GM19468 (cell line): ENCODE data around the gene PERM1.

Experiments
- ATAC-seq: cut with Tn5 transposase; IDR thresholded peaks from one replicate; pipeline ENCODE4 v1.9.1; 2021; ENCODE audit warnings: mild to moderate bottlenecking, moderate library complexity, moderate number of reproducible peaks; ENCODE audit not compliant: unreplicated experiment; ENCODE audit errors: extremely low read depth

The PERM1 gene

DNA sequence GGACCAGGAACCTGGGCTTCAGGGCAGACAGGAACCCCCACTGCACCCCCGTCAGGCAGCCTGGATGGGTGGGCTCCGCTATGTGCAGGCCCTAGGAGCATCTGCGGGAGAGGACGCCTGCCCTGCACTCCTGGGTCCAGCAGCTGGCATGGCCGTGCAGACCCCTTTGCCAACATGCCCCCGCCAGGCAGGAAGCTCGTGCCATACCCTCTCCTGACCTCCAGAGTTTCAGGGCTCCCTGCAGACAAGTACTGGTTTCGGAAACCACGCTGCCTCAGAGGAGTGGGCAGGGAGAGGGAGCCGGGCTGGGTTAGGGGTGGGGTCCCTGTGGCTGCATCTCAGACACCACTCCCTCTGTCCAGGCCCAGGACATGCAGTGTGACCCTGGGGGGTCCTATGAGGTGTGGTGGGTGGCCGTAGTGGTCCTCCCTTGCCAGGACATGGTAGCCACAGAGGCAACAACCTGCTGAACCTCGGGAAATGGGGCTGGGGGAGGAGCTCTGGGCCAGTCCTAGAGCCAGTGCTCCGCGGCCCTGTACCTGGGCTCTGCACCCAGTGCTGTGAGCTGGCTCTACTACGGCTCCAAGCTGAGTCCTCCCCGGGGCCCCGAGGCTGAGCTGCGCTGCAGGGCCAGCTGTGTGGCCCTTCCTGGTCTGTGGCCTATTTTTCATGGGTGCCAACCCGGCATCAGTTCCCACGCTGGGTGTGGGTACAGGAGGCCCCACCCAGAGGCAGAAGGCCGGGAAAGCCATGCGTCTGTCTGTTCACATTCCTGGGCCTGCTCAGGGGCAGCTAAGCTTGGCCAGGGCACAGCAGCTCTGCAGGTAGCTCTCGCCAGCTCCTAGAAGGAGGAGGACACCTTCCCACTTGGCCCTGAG lies 14.2 kb downstream of the PERM1 start:
- ATAC-seq, result no peak

DNA sequence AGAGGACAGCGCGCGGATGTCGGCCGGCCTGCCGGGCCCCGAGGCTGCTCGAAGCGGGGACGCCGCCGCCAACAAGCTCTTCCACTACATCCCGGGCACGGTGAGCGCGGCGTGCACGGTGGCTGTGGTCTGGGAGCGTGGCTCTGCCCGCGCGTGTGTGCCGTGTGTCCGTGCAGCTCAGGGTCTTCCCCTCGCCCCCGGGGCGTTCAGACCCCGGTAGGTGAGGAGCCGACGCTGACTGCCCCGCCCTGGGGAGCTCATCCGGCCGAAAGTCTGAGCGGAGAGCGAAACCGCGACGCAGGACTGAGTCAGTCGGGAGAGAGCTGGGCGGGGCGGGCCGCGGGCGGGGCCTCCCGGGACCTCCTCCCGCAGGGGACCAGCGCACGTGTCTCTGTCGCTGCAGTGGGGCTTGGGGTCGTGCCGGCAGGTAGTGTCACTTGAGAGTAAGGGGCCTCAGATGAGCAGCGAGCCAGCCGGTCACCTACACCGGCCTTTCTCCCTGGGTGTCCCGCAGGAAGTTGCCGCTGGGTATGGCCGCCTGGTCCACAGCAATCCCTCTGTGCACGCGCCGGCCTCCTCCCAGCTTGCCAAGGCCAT lies 15.1 kb downstream of the PERM1 start:
- ATAC-seq, result no peak

DNA sequence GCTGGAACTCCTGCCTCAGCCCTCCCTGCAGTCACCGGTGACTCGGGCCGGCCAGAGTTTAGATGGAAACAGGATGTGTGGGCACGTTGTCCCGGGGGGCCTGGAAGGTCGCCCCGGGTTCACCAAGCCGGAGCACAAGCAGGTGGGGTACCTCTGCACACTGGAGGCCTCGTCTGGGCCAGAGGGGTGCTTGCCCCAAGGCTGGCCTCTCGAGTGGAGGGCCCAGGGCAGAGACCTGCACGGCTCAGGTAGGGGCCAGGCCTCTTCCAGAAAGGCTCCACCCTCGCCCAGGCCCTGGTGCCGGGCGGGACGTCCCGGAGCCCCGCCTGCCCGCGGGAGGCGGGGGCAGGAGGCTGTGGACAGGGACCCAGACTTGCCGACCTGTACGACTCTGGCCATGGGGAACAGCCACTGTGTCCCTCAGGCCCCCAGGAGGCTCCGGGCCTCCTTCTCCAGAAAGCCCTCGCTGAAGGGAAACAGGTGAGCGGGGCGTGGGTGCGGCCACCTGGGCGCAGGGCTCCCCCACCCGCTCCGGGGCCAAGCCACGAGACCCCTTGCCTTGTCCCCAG lies 15.7 kb downstream of the PERM1 start, which contains the start of gene PLEKHN1:
Gene PLEKHN1, plus strand, starts transcription at position 348 of the 569 bp plus-strand sequence. Its CDS starts 50 bp downstream, at position 398.
- no peak for ATAC-seq

DNA sequence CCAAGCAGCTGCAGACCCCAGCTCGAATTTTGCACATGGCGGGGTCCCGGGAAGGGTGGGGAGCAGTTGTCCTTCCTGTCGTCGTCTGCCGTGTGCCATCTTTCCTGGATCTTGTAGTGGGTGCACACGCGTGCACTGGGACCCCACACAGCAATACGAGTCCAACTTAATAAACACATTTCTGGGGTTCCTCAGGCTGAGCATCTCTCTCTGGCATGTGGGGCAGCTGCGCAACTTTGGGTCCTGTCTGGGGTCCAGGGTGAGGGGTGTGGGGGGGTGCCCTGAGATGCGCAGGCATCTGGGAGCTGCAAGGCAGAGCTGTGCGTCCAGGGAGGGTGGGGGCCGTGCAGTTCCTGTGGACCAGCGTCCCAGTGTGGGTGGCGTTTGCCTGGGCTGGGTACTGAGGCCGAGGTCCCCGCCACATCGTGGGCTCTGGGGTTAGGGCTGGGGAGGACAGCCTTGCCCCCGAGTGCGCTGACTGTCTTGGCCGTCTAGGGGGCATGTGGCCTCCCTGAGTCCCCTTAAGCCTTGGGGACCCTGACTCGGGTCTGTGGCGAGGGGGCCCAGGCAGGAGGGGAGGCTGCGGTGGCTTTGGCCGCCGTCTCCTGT lies 16.3 kb downstream of the PERM1 start:
- no peak for ATAC-seq

DNA sequence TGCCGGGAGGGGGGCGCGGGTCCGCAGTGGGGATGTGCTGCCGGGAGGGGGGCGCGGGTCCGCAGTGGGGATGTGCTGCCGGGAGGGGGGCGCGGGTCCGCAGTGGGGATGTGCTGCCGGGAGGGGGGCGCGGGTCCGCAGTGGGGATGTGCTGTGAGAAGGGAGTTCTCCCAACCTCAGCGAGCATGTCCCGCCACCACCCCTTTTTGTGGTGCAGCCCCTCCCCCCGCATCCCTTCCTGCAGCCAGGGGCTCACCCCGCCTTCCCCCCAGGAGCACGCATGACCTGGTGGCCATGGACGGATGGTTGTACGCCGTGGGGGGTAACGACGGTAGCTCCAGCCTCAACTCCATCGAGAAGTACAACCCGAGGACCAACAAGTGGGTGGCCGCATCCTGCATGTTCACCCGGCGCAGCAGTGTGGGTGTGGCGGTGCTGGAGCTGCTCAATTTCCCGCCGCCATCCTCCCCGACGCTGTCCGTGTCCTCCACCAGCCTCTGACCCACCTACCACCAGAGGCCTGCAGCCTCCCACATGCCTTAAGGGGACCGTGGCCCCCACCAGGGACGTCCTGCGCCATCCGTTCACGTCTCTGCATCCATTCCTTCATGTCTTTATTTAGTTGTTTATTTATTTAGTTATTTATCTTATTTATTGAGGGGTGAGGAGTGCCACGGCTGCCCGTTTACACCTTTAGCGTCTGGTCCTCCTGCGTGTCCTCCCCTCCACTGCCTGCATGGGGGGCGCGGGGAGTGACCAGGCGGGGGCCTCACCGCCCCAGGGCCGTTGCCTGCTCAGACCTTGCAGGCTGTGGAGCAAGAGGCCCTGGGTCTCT lies 17.0 kb downstream of the PERM1 start:
- ATAC-seq, result no peak

DNA sequence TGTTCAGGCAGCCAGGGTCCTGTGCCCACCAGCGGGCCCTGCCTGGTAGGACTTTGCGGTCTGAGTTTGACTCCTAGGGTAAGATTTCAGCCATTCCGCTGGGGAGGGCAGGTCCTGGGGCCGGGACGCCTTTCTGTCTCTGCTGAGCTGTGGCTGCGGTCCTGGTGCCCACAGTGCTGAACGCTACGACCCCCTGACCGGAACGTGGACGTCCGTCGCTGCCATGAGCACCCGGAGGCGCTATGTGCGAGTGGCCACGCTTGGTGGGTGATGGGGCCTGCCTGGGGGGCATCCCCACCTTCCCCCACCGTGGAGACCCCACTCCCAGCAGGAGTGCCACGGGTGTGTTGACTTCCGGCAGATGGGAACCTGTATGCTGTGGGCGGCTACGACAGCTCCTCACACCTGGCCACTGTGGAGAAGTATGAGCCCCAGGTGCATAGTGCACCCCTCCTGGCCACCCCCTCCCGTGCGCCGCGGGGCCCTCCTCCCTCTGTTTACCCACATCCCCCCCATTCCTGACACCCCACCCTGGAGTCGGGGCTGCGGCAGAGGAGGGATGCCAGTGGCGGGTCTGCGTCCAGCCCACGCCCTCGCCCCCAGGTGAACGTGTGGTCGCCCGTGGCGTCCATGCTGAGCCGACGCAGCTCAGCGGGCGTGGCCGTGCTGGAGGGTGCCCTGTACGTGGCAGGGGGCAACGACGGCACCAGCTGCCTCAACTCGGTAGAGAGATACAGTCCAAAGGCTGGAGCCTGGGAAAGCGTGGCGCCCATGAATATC lies 18.0 kb downstream of the PERM1 start:
- ATAC-seq, result no peak

DNA sequence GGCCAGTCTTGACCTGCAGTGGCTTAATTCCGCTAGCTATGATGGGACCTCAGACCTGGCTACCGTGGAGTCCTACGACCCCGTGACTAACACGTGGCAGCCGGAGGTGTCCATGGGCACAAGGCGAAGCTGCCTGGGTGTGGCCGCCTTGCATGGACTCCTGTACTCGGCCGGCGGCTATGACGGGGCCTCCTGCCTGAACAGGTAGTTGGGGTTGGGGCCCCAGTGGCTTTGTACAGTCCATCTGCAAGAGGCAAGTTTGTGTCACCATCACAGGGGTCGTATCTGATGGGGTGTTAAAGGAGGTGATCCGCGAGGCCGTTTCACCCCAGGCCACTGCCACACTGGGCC lies 18.6 kb downstream of the PERM1 start:
- no peak for ATAC-seq

DNA sequence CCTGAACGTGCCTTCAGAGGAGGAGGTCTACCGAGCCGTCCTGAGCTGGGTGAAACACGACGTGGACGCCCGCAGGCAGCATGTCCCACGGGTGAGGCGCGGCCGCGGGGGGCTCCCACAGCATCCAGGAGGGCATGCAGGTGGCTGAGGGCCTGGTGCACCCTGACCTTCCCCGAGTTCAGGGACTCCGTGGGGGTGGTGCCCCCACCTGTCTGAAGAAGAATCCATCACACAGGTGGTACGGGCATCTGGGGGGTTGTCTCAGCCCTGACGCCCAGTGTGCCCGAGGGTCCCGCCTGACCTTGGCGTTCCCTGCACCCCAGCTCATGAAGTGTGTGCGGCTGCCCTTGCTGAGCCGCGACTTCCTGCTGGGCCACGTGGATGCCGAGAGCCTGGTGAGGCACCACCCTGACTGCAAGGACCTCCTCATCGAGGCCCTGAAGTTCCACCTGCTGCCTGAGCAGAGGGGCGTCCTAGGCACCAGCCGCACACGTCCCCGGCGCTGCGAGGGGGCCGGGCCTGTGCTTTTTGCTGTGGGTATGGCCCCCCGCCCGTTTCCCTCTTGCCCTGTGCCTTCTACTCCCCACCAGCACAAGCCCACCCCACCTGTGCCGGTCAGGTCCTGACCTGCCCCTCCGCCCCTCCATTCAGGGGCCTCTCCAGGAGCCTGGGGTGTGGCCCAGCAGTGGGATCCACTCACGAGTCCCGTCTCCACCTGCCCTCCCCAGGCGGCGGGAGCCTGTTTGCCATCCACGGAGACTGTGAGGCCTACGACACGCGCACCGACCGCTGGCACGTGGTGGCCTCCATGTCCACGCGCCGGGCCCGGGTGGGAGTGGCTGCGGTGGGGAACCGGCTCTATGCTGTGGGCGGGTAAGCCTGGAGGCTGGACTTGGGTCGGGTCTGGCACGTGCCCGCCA lies 19.3 kb downstream of the PERM1 start:
- no peak for ATAC-seq

DNA sequence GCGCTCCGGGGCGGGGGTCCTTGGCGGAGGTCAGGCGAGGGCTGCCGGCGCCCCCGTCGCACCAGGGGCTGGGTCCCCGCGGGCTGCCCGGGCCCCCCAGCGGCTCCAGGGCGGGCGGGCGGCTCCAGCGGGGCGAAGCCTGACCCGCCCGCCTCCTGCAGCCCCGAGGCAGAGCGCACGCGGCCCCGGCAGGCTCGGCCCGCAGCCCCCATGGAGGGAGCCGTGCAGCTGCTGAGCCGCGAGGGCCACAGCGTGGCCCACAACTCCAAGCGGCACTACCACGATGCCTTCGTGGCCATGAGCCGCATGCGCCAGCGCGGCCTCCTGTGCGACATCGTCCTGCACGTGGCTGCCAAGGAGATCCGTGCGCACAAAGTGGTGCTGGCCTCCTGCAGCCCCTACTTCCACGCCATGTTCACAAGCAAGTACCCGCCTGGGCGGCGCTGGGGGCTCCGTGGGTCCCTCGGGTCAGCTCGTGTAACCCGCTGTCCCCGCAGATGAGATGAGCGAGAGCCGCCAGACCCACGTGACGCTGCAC lies 20.7 kb downstream of the PERM1 start:
- no peak for ATAC-seq

DNA sequence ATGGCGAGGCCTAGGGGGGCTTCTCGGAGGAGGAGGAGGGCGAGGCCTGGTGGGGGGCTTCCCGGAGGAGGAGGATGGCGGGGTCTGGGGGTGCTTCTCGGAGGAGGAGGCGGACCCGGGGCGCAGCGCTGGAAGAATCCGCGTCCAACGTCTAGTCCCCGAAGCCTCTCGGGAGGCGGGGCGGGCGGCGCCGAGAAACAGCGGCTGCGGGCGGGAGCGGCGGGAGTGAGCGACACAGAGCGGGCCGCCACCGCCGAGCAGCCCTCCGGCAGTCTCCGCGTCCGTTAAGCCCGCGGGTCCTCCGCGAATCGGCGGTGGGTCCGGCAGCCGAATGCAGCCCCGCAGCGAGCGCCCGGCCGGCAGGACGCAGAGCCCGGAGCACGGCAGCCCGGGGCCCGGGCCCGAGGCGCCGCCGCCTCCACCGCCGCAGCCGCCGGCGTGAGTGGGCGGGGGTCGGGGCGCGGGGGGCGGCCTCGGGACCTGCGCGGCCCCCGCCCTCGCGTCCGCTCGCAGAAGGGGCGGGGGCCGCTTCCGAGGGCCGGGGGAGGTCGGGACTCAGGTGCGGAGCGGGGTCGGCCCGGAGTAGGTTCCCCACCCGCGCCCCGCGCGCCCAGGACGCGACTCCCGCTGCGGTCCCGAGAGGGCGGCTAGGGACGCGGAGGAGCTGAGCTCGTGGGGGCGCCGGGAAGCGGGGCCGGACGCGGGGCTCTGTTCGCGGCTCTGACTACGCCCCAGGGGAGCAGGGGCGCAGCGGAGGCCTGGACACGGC lies 21.3 kb downstream of the PERM1 start, which contains the start of gene KLHL17:
Gene KLHL17, plus strand, starts transcription at position 222 of the 769 bp plus-strand sequence. Its CDS starts 110 bp downstream, at position 332.
- no peak for ATAC-seq

DNA sequence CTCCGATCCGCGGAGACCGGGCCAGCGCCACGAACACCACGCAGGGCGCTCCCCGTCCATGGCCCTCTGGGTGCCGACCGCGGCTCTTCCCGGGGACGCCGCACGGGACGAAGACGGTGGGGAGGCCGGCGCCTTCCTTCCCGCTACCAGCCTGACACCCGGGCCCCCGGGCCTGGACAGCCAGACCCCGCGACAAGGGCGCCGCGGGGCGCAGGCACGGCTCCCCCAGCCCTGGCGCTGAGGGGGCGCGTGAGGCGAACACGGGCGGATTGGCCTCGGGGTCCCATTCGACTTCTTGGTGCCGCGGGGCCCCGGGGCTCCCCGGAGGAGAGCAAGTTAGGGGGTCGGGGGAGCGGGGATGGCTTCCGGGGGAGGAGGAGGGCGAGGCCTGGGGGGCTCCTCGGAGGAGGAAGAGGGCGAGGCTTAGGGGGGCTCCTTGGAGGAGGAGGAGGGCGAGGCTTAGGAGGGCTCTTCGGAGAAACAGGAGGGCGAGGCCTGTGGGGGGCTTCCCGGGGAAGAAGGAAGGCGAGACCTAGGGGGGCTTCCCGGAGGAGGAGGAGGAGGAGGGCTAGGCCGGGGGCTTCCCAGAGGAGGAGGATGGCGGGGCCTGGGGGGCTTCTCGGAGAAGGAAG lies 22.0 kb downstream of the PERM1 start:
- no peak for ATAC-seq

DNA sequence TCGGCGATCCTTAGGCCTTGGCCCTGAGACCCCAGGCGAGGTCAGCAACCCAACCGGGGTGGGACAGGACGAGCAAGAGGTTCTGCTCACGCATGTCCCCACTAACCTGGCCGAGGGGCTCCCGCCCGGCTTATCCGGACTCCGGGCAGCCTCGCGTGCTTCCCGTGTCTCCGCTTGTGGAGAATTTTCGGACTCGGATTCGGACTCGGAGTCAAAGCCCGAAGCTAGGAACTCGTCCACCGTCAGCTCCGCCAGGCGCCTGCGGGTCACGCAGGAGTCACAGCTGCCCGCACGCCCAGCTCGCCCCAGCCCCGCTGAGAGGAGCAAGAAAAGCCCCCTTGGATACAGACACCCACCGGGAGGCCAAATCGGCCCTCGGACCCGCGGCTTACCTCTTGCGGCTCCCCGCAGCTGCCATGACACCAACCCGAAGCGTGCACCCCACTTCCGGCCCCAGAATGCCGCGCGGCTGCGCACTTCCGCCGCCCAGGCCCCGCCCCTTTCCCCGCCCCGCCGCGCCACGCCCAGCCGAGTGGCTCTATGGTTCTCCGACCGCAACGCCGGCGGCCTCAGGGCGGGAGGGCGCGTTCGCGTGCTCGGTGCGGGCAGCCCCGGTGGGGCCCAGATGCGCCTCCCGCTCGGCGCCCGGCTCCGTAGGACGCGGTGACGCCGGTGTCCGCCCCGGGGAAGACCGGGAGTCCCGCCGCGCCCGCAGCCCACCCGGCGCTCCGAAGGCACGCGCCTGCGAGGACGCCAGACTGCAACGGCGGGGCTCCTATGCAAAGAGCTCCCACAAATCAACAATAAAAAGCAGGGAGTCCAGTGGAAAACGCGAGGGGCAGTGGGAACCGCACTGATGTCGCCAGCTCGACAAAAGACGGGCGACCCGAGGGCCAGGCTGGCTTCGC lies 22.8 kb downstream of the PERM1 start, which contains the start of gene NOC2L:
Gene NOC2L, minus strand, starts transcription at position 434 of the 908 bp plus-strand sequence. Its CDS starts 16 bp downstream, at position 418.
- peak; percentile 12 for ATAC-seq

DNA sequence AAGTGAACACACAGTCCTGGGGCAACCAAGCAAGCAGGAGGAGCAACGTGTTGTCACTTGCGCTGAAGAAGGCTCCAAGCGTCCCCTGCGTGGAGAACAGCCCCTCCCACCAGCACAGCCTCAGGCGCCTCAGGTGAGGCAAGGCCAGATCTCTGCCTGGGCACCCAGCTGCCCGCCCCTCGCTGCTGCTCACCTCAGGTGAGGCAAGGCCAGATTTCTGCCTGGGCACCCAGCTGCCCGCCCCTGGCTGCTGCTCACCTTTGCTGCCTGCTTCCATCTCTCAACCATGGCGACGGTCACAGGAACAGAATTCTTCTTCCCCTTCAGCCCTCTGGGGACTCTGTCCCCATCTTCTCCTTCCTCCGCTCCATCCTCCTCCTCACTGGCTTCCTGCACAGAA lies 25.3 kb downstream of the PERM1 start:
- no peak for ATAC-seq

DNA sequence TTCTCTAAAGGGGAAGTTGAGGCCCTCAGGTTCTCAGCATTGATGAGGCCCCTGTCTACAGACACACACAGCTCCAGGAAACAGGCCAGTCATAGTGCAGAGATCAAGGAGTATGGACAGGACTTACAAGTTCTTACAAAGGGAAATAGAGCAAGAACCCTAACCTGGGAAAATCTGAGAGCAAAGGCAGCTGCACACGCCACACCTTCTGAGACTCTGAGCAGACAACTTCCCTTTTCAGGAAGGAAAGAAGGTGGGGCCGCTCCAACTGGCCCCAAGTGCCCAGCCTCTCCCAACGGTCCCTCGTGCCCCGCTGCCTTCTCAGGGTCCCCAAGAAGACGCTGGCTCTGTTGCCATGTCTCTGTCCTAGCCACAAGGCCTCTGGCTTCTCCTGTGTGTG lies 26.4 kb downstream of the PERM1 start:
- no peak for ATAC-seq

DNA sequence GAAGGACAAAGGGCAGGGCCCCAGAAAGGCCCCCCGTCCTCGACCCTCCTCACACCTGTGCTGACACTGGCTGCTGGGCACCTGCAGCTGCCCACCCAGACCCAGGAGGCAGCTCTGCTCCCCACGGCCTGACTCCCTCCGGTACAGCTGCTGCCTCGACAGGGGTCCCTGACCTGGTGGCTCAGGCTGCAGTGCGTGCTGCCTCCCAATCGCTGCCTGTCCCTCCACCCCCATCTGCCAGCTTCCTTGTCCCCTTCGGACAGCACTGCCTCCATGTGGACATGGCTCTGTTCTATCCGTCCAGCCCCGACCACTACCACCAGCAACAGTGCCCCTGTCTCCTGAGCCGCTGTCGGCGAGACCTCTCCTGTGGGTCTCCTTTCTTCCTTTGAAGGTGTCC lies 27.0 kb downstream of the PERM1 start:
- ATAC-seq, result no peak
